Kidney epithelial cell (primary cell): ENCODE results near the gene C14orf180. TPM values are rescaled to one million over a fixed set of nuclear protein-coding genes. Genes with fewer than 3 reads are reported as not detected.

Experiments
- DNase-seq: peaks from one replicate; pipeline ENCODE4 v3.0.0-alpha.2; 2010; ENCODE audit warnings: low read depth
- H3K27me3 ChIP-seq: 2 replicates; pipeline ENCODE4 v1.6.0; 2011; ENCODE audit warnings: low read length; ENCODE audit not compliant: control insufficient read depth, insufficient read depth
- H3K36me3 ChIP-seq: 2 replicates; pipeline ENCODE4 v1.5.1; 2011; ENCODE audit warnings: low read length; ENCODE audit not compliant: control insufficient read depth, insufficient read depth
- H3K4me3 ChIP-seq: 2 replicates; pipeline ENCODE4 v1.5.1; 2011; ENCODE audit warnings: low read depth, mild to moderate bottlenecking, control low read depth, low read length
- total RNA-seq: library from RNA; depleted of rRNA; stranded (reverse); fragments of >200 nt; gene quantifications from 2 replicates; pipeline ENCODE4 v1.2.3, GENCODE V29; 2015
- TF ChIP-seq, protein P1 (sequence below): IDR thresholded peaks from 2 replicates; pipeline ENCODE4 v1.5.1; 2011; ENCODE audit warnings: mild to moderate bottlenecking, moderate library complexity, low read length, control low read depth, inconsistent platforms; ENCODE audit not compliant: insufficient read depth, poor library complexity, severe bottlenecking

Gene C14orf180
- total RNA-seq, 1 donor from 2014 or later = not detected

DNA sequence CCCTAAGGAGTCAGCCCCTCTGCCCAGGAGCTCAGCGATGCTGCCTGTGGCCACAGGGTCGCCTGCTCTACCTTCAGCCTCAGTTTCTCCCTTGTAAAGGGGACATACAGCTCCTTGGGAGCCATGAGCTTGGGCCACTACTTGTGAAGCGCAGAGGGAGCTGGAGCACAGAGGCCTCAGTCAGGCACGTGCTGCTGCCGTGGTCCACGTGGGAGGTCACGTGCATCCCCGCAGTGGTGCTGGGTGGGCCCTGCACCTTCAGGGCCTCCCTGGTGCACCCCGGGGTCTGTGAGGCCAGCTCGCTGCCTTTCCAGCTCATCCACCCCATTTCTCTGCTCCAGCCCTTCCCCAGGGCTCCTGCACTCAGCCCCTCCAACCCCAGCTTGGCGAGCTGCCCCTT lies 10.9 kb upstream of the C14orf180 start:
- DNase-seq = no peak
- H3K27me3 ChIP-seq = peaks cover 54% of the 10 kb centered on the region
- no peak overlapping the region for H3K4me3 ChIP-seq
- TF ChIP-seq, protein P1, sequence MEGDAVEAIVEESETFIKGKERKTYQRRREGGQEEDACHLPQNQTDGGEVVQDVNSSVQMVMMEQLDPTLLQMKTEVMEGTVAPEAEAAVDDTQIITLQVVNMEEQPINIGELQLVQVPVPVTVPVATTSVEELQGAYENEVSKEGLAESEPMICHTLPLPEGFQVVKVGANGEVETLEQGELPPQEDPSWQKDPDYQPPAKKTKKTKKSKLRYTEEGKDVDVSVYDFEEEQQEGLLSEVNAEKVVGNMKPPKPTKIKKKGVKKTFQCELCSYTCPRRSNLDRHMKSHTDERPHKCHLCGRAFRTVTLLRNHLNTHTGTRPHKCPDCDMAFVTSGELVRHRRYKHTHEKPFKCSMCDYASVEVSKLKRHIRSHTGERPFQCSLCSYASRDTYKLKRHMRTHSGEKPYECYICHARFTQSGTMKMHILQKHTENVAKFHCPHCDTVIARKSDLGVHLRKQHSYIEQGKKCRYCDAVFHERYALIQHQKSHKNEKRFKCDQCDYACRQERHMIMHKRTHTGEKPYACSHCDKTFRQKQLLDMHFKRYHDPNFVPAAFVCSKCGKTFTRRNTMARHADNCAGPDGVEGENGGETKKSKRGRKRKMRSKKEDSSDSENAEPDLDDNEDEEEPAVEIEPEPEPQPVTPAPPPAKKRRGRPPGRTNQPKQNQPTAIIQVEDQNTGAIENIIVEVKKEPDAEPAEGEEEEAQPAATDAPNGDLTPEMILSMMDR = no peak
- H3K36me3 ChIP-seq = no peaks in the 10 kb centered on the region

DNA sequence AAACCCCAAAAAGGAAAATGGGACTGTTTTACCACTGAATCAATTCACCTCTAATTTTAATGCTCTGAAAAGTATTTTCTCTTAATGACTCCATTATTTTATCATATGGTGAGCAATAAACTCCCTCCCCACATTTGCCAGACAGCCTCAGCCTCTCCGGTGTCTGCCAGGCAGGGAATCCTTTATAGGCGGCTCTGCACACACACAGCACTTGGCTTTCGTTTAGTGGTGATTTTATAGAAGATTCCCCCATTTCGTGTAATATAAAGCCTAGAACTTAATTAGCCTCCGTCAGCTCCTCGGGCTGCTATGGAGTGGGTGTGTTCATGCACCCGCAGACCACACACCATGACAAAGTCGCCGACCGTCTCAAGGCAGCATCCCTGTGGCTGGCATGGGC lies 10.1 kb upstream of the C14orf180 start:
- Histone ChIP-seq H3K36me3 (no peaks in the 10 kb centered on the region), H3K27me3 (peaks cover 47% of the 10 kb centered on the region), H3K4me3 (no peak overlapping the region)
- DNase-seq = no peak
- TF ChIP-seq, protein P1 = no peak

DNA sequence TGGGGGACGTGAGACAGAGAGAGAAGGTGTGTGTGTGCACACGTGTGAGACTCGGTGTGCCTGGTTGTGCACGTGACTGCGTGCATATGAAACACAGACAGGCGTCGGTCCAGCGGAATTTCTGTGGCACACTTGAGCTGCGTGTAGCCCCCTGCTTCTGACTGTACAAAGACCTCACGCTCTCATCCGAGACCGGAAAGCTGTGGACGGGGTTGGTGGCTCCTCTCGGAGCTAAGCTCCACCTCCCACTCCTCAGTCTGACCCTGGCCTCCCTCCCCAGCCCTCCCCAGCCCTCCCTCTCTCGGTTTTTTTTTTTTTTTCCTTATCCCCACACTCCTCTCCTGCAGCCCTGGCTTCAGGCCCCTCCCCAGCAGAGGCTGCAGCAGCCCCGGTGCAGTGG lies 8.3 kb upstream of the C14orf180 start:
- DNase-seq = no peak
- Histone ChIP-seq H3K4me3 (no peak overlapping the region), H3K27me3 (peaks cover 29% of the 10 kb centered on the region), H3K36me3 (no peaks in the 10 kb centered on the region)
- TF ChIP-seq, protein P1 = no peak

DNA sequence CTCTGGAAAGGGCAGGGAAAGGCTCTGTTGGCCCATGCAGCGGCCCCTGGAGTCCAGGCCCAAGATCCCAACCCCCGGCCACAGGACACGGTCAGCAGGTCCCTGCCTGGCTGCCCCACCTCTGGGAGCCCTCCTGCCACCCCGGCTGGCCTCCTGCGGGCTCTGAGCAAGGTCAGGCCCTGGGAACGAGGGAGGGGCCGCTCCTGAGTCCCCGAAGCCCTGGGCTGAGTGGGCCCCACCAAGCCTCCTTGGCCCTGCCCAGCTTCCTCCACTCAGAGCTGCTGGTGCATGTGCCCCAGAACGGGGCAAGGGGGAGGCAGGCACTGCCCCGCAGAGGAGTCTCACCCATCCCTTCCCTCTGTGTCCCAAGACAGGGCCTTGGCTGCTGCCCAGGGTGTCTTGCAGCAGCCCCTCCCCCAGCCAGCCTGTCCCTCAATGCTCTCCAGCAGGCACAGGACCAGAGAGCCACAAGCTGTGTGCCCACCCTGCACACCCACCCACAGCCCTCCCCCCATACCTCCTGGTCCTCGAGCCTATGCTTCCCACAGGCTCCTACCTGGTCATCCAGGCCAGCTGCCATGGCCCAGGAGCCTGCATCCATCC lies 7.4 kb upstream of the C14orf180 start:
- TF ChIP-seq, protein P1 = no peak
- no peak for DNase-seq

DNA sequence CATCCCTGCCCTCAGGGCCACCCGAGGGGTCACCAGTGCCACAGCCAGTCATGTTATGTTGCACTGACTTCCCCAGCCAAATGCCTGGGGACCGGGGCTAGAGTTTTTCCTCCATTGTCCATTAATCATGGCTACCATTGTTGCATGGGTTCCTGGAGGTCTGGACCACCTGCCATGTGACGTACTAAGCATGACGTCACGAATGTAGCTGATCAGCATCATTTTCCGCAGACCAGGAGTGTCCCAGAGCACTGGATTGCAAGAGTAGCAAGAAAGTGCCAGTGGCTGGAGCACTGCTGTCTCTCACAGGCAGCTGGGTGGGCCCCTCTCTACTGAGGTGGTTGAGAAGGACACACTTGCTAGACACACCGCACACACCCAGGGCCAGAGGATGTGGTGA lies 6.9 kb upstream of the C14orf180 start:
- no peak for DNase-seq
- Histone ChIP-seq H3K4me3 (no peak overlapping the region), H3K27me3 (peaks cover 29% of the 10 kb centered on the region), H3K36me3 (no peaks in the 10 kb centered on the region)
- TF ChIP-seq, protein P1 = no peak

More for the DNA sequence above, 7.4 kb upstream of the C14orf180 start:
- Histone ChIP-seq H3K36me3 (no peaks in the 10 kb centered on the region), H3K4me3 (no peak overlapping the region), H3K27me3 (peaks cover 26% of the 10 kb centered on the region)

DNA sequence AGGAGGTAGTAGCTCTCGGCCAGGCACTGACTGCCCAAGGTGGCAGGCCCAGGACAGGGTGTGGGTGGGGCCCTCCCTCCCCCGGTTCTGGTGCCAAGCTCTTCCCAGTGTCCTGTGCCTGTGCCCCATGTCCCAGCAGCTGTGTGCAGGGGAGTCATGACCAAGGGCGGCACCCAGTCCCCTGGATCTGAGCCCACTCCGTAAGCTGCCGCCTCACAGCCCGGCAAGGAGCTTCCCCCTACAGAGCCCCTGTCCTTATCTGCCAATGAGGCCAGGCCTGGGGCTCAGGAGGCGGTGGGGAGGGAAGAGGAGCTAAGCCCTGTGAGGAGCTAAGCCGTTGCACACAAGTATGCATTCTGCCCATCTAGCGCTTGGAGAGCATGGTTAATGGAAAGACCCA lies 5.6 kb upstream of the C14orf180 start:
- DNase-seq = no peak
- Histone ChIP-seq H3K4me3 (no peak overlapping the region), H3K36me3 (no peaks in the 10 kb centered on the region), H3K27me3 (peaks cover 40% of the 10 kb centered on the region)
- TF ChIP-seq, protein P1 = no peak
